GM23338 (cell line): ENCODE results near the gene DHX38. TPM values are rescaled to one million over a fixed set of nuclear protein-coding genes. Genes with fewer than 3 reads are reported as not detected.

ENCODE experiments used
- ATAC-seq: fragments of 200-7000 bp; cut with Tn5 transposase; 3 replicates; pipeline ENCODE4 v1.9.1; 2020
- DNase-seq: peaks from one replicate; pipeline ENCODE4 v3.0.0-alpha.2; 2015; ENCODE audit warnings: low spot score
- H2AFZ ChIP-seq: fragments of 200-600 bp; sonication (generic); 2 replicates; pipeline ENCODE4 v1.8.0; 2016; ENCODE audit warnings: antibody characterized with exemption, mild to moderate bottlenecking, moderate library complexity
- H3F3A ChIP-seq: fragments of 200-600 bp; sonication (generic); replicated peaks from 2 replicates; pipeline ENCODE4 v1.8.0; 2017; ENCODE audit warnings: antibody characterized with exemption, mixed run types, low read depth
- H3K27ac ChIP-seq: fragments of 200-600 bp; sonication (generic); 2 replicates; pipeline ENCODE4 v1.6.1; 2016; ENCODE audit warnings: low read depth
- H3K27me3 ChIP-seq: fragments of 200-600 bp; sonication (generic); 2 replicates; pipeline ENCODE4 v1.8.0; 2016; ENCODE audit warnings: mild to moderate bottlenecking, mixed run types, moderate library complexity; ENCODE audit not compliant: insufficient read depth
- H3K36me3 ChIP-seq: fragments of 200-600 bp; sonication (generic); 2 replicates; pipeline ENCODE4 v1.8.0; 2016; ENCODE audit warnings: mild to moderate bottlenecking; ENCODE audit not compliant: insufficient read depth
- H3K4me1 ChIP-seq: fragments of 200-600 bp; sonication (generic); 2 replicates; pipeline ENCODE4 v1.8.0; 2016; ENCODE audit warnings: mild to moderate bottlenecking, moderate library complexity; ENCODE audit not compliant: insufficient read depth
- H3K4me2 ChIP-seq: fragments of 200-600 bp; sonication (generic); 2 replicates; pipeline ENCODE4 v1.7.1; 2017; ENCODE audit warnings: mixed run types
- H3K4me3 ChIP-seq: fragments of 200-600 bp; sonication (generic); 2 replicates; pipeline ENCODE4 v1.6.1; 2016; ENCODE audit warnings: mixed run types
- H3K79me2 ChIP-seq: fragments of 200-600 bp; sonication (generic); replicated peaks from 2 replicates; pipeline ENCODE4 v1.8.0; 2017; ENCODE audit warnings: mild to moderate bottlenecking; ENCODE audit not compliant: insufficient read depth
- H3K9me2 ChIP-seq: fragments of 200-600 bp; sonication (generic); 2 replicates; pipeline ENCODE4 v1.8.0; 2017; ENCODE audit not compliant: insufficient read depth
- H4K20me1 ChIP-seq: fragments of 200-600 bp; sonication (generic); replicated peaks from 2 replicates; pipeline ENCODE4 v1.8.0; 2017; ENCODE audit warnings: mild to moderate bottlenecking; ENCODE audit not compliant: insufficient read depth
- H3K27ac Mint-ChIP-seq: 2 replicates; pipeline ENCODE4 v1.8.0; 2020; ENCODE audit warnings: inconsistent platforms, mild to moderate bottlenecking, moderate library complexity, mixed read lengths
- H3K27me3 Mint-ChIP-seq: 3 replicates; pipeline ENCODE4 v1.8.0; 2022; ENCODE audit warnings: low read depth, mild to moderate bottlenecking, moderate library complexity, mixed read lengths, inconsistent platforms; ENCODE audit not compliant: insufficient read depth, poor library complexity
- H3K36me3 Mint-ChIP-seq: 3 replicates; pipeline ENCODE4 v1.8.0; 2021; ENCODE audit warnings: low read depth, mild to moderate bottlenecking, inconsistent platforms, moderate library complexity, mixed read lengths
- H3K4me1 Mint-ChIP-seq: 3 replicates; pipeline ENCODE4 v1.8.0; 2020; ENCODE audit warnings: mild to moderate bottlenecking, inconsistent platforms, mixed read lengths
- H3K4me3 Mint-ChIP-seq: 3 replicates; pipeline ENCODE4 v1.8.0; 2021; ENCODE audit warnings: moderate library complexity, mild to moderate bottlenecking, inconsistent platforms, mixed read lengths
- H3K9me3 Mint-ChIP-seq: 3 replicates; pipeline ENCODE4 v1.8.0; 2020; ENCODE audit warnings: moderate library complexity, mild to moderate bottlenecking, inconsistent platforms, mixed read lengths
- CREB1 ChIP-seq: fragments of 250-450 bp; sonication (Bioruptor Pico); IDR thresholded peaks from 2 replicates; pipeline ENCODE4 v1.5.0; 2020; ENCODE audit warnings: low read depth, mild to moderate bottlenecking, moderate library complexity
- POLR2AphosphoS5 ChIP-seq: IDR thresholded peaks from 2 replicates; pipeline ENCODE4 v1.6.1; 2016; ENCODE audit warnings: antibody characterized with exemption, low read depth
- polyA plus RNA-seq: library from polyadenylated mRNA; unstranded; fragments of >200 nt; fragmentation: Nextera tagmentation; extraction: Ambion mirVana; gene quantifications from 2 replicates; pipeline ENCODE4 v1.2.1, GENCODE V29; 2016
- total RNA-seq: library from RNA; depleted of rRNA; stranded (reverse); fragments of >200 nt; shearing (Covaris generic); gene quantifications from 2 replicates; pipeline ENCODE4 v1.2.3, GENCODE V29; 2014
- TF ChIP-seq, protein P1 (sequence below): fragments of 250-450 bp; sonication (Bioruptor Pico); IDR thresholded peaks from 2 replicates; pipeline ENCODE4 v1.5.0; 2020; ENCODE audit warnings: mild to moderate bottlenecking, moderate library complexity

The DHX38 gene
- total and polyA plus RNA-seq, 2 experiments from 2014 or later, result 31.4 to 46.4 TPM

DNA sequence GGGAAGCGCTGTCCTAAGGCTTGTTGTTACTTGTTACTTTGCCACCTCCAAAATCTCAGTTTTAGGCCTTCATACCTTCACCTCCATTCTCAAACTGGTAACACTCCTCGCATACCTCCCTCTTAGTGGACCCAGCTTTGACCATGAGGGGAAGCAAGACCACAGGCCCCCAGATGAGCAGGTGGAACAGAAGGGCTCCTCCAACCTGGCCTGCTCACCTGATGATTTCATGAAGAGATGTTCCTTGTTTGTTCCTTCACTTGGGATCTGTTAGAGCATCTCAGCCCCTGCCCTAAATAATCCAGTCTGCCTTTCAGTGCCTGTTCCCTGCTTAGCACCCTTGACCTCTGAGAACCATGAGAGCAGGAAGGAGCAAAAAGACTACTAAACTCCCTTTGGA is 28.7 kb downstream of the DHX38 start:
- Histone ChIP-seq H4K20me1 (no peaks in the 10 kb centered on the region), H2AFZ (no peak overlapping the region), H3K36me3 (no peaks in the 10 kb centered on the region), H3K9me2 (no peaks in the 10 kb centered on the region), H3K79me2 (no peaks in the 10 kb centered on the region), H3K4me1 (no peaks in the 10 kb centered on the region; the same call in 1 of the 2 replicates), H3K27ac (no peak overlapping the region), H3K4me2 (no peak overlapping the region), H3F3A (no peaks in the 10 kb centered on the region), H3K27me3 (no peaks in the 10 kb centered on the region), H3K4me3 (no peak overlapping the region)
- Mint-ChIP-seq H3K27me3 (peaks cover 7% of the 10 kb centered on the region), H3K9me3 (no peaks in the 10 kb centered on the region), H3K4me1 (peaks cover 13% of the 10 kb centered on the region), H3K4me3 (no peak overlapping the region), H3K36me3 (no peaks in the 10 kb centered on the region), H3K27ac (no peak overlapping the region)
- DNase-seq (no peak), ATAC-seq (no peak)
- TF ChIP-seq CREB1 (CRISPR knock-in tag), result no peak

DNA sequence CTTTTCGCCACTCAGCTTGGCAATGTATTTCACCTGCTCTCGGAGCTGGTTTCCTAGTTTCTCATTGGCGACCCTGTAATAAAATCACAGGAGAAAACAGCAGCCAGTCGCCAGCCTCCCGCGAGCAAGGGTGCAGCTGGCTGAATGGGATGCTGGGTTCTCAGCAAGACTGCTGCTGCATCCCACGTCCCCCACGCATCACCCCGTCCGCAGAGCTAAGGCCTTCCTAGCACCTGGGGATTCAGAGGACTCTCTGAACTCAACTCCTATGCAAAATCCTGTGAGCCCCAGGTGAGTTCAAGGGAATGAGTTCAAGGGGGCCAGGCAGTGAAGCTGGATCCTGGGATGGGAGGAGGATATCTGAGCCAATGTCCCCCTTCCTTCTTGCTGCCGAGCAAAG is 29.3 kb downstream of the DHX38 start:
- no peaks in the 10 kb centered on the region for H3K9me3 Mint-ChIP-seq
- no peak for DNase-seq

More for the DNA sequence above, 29.3 kb downstream of the DHX38 start:
- Histone ChIP-seq H3K79me2 (no peaks in the 10 kb centered on the region), H3K36me3 (no peaks in the 10 kb centered on the region), H3K27ac (no peak overlapping the region), H4K20me1 (no peaks in the 10 kb centered on the region), H3K4me3 (no peak overlapping the region), H3K4me1 (no peaks in the 10 kb centered on the region; the same call in 1 of the 2 replicates), H3K4me2 (no peak overlapping the region), H2AFZ (no peak overlapping the region), H3K9me2 (no peaks in the 10 kb centered on the region), H3K27me3 (no peaks in the 10 kb centered on the region), H3F3A (no peaks in the 10 kb centered on the region)
- Mint-ChIP-seq H3K4me3 (no peak overlapping the region), H3K4me1 (peaks cover 13% of the 10 kb centered on the region), H3K27me3 (peaks cover 7% of the 10 kb centered on the region), H3K36me3 (no peaks in the 10 kb centered on the region), H3K27ac (no peak overlapping the region; the same call in 1 of the 2 replicates)
- no peak for TF ChIP-seq POLR2AphosphoS5
- TF ChIP-seq, protein P1, sequence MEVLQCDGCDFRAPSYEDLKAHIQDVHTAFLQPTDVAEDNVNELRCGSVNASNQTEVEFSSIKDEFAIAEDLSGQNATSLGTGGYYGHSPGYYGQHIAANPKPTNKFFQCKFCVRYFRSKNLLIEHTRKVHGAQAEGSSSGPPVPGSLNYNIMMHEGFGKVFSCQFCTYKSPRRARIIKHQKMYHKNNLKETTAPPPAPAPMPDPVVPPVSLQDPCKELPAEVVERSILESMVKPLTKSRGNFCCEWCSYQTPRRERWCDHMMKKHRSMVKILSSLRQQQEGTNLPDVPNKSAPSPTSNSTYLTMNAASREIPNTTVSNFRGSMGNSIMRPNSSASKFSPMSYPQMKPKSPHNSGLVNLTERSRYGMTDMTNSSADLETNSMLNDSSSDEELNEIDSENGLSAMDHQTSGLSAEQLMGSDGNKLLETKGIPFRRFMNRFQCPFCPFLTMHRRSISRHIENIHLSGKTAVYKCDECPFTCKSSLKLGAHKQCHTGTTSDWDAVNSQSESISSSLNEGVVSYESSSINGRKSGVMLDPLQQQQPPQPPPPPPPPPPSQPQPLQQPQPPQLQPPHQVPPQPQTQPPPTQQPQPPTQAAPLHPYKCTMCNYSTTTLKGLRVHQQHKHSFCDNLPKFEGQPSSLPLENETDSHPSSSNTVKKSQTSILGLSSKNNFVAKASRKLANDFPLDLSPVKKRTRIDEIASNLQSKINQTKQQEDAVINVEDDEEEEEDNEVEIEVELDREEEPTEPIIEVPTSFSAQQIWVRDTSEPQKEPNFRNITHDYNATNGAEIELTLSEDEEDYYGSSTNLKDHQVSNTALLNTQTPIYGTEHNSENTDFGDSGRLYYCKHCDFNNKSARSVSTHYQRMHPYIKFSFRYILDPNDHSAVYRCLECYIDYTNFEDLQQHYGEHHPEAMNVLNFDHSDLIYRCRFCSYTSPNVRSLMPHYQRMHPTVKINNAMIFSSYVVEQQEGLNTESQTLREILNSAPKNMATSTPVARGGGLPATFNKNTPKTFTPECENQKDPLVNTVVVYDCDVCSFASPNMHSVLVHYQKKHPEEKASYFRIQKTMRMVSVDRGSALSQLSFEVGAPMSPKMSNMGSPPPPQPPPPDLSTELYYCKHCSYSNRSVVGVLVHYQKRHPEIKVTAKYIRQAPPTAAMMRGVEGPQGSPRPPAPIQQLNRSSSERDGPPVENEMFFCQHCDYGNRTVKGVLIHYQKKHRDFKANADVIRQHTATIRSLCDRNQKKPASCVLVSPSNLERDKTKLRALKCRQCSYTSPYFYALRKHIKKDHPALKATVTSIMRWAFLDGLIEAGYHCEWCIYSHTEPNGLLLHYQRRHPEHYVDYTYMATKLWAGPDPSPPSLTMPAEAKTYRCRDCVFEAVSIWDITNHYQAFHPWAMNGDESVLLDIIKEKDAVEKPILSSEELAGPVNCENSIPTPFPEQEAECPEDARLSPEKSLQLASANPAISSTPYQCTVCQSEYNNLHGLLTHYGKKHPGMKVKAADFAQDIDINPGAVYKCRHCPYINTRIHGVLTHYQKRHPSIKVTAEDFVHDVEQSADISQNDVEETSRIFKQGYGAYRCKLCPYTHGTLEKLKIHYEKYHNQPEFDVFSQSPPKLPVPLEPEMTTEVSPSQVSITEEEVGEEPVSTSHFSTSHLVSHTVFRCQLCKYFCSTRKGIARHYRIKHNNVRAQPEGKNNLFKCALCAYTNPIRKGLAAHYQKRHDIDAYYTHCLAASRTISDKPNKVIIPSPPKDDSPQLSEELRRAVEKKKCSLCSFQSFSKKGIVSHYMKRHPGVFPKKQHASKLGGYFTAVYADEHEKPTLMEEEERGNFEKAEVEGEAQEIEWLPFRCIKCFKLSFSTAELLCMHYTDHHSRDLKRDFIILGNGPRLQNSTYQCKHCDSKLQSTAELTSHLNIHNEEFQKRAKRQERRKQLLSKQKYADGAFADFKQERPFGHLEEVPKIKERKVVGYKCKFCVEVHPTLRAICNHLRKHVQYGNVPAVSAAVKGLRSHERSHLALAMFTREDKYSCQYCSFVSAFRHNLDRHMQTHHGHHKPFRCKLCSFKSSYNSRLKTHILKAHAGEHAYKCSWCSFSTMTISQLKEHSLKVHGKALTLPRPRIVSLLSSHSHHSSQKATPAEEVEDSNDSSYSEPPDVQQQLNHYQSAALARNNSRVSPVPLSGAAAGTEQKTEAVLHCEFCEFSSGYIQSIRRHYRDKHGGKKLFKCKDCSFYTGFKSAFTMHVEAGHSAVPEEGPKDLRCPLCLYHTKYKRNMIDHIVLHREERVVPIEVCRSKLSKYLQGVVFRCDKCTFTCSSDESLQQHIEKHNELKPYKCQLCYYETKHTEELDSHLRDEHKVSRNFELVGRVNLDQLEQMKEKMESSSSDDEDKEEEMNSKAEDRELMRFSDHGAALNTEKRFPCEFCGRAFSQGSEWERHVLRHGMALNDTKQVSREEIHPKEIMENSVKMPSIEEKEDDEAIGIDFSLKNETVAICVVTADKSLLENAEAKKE, result no peak
- no peak for ATAC-seq
